Ovary (tissue), 9 donors: ENCODE data around the gene DERL3. TPM values are rescaled to one million over a fixed set of nuclear protein-coding genes. Genes with fewer than 3 reads are reported as not detected.

Experiments used
- DNase-seq, 5 donors: peaks; one replicate each; pipeline ENCODE4 v3.0.0-alpha.2; 2019 to 2020
- H3K27ac ChIP-seq, 2 donors: fragments of 200-600 bp; one replicate each; pipeline versions ENCODE4 v1.5.1 to v1.8.0; 2019 to 2022
- H3K27me3 ChIP-seq: fragments of 200-600 bp; one replicate; pipeline ENCODE4 v1.8.0; 2022
- H3K36me3 ChIP-seq: fragments of 200-600 bp; sonication (generic); one replicate; pipeline ENCODE4 v1.5.1; 2019
- H3K4me1 ChIP-seq: one replicate; pipeline ENCODE4 v1.8.1; 2013; ENCODE audit warnings: mild to moderate bottlenecking, moderate library complexity; ENCODE audit not compliant: insufficient read depth
- H3K4me3 ChIP-seq: fragments of 200-600 bp; sonication (generic); one replicate; pipeline ENCODE4 v1.5.1; 2017
- H3K9me3 ChIP-seq, 2 donors: fragments of 200-600 bp in 1 of 2; sonication (generic) in 1 of 2; one replicate each; pipeline versions ENCODE4 v1.5.1 to v1.8.1; 2013 to 2019; ENCODE audit warnings: mild to moderate bottlenecking in 1 of 2, moderate library complexity in 1 of 2
- CTCF ChIP-seq, 3 donors: fragments of 450-650 bp in 2 of 3; fragments of 200-600 bp in 1 of 3; IDR thresholded peaks; one replicate each; pipeline versions ENCODE4 v1.5.1 to v1.8.0; 2016 to 2022; ENCODE audit warnings: antibody characterized with exemption in 3 of 3, mild to moderate bottlenecking in 1 of 3
- EP300 ChIP-seq: sonication (generic); formaldehyde crosslinking; IDR thresholded peaks from one replicate; pipeline ENCODE4 v1.6.1; 2017; ENCODE audit warnings: antibody characterized with exemption
- POLR2A ChIP-seq: fragments of 450-650 bp; IDR thresholded peaks from one replicate; pipeline ENCODE4 v1.6.1; 2017; ENCODE audit warnings: antibody characterized with exemption, mild to moderate bottlenecking, moderate library complexity
- WGBS, 3 donors: extraction: QIAGEN DNeasy Blood & Tissue Kit in 1 of 3; methylation state at CpG; one replicate each; pipeline versions ENCODE4 v1.1.5 to v1.1.7; 2013 to 2017; 5-methylcytosine and 5-hydroxymethylcytosine counted together
- intact Hi-C, 4 donors: fragments of 100-400 bp; cut with DNase I; formaldehyde crosslinking; loops; one replicate each; pipeline versions ENCODE4 v1.11.0 to v1.15.1; 2022 to 2023
- polyA plus RNA-seq, 2 donors: library from polyadenylated mRNA; stranded (reverse); fragments of 200-250 nt in 1 of 2; fragments of 350-450 nt in 1 of 2; fragmentation: Illumina TruSeq in 1 of 2; extraction: RNeasy Lipid Tissue Mini Kit (QIAGEN cat#74804) in 1 of 2; gene quantifications; one replicate each; pipeline ENCODE4 v1.2.3, GENCODE V29; 2013 to 2014
- total RNA-seq, 7 donors: library from RNA; depleted of rRNA in 2 of 7; stranded (reverse); fragments of >200 nt in 2 of 7; fragmentation: NEBNext Ultra II Directional in 3 of 7; extraction: Animal tissue kit (Norgen Biotek cat#: 25700) in 3 of 7; gene quantifications; one replicate each; pipeline versions ENCODE4 v1.1.0 to v1.2.4, GENCODE V29; 2016 to 2023
- donor health status: DM: no; HTN: no; CAD: no; lungs with moderate emphysema.
- donor health status: DM: no; HTN: no; CAD: no.
- donor health status: Bipolar disorder and iron deficiency.
- donor health status: DM: yes; HTN: yes; CAD: no.
- donor health status: DM: no; HTN: no; CAD: no.
- donor health status: DM: yes; HTN: yes; CAD: no.

DERL3 gene
- total and polyA plus RNA-seq, 9 donors, result 0.45 to 3.9 (median 1.8) TPM

GRCh38 chr22:23847991-23848864 is 9.4 kb upstream of the DERL3 start:
- TF ChIP-seq POLR2A (no peak), CTCF (IDR thresholded peaks at IDR 0.05) (no peak), EP300 (no peak)
- no peak for DNase-seq
- WGBS, 3 donors, result 70 to 81% (median 73%) methylated on average over 24 of the region's 24 CpGs
- Histone ChIP-seq H3K4me1 (peaks cover 5% of the 10 kb centered on the region), H3K27me3 (no peaks in the 10 kb centered on the region), H3K9me3 (no peaks in the 10 kb centered on the region), H3K4me3 (no peak overlapping the region), H3K36me3 (no peaks in the 10 kb centered on the region), H3K27ac (no peak overlapping the region)
- intact Hi-C loops, result loop anchor here (5.0 to 10.0 kb wide), 3 partner anchors 81 to 313 kb away; partner anchors contain the start of gene CHCHD10 (in 4 of the 4)

GRCh38 chr22:23847310-23847920 is 8.6 kb upstream of the DERL3 start:
- TF ChIP-seq POLR2A (no peak), EP300 (no peak), CTCF (IDR thresholded peaks at IDR 0.05) (no peak)

DNA sequence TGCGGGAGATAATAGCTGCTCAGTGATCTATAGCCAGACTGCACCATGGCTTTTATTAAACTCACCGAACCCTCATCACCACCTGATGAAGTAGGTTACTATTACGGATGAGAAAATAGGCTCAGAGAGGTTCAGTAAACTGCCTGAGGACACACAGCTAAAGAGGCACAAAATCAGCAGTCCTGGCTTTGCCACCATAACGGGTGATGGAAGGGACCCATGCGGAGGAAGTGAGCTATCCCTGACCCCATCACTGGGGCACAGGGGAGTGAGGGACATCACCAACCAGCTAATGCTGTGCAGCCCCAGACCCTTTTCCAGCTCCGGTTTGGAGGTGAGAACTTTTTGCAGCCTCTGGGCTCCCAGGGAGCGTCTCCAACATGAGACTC is 7.3 kb upstream of the DERL3 start:
- Histone ChIP-seq H3K4me1 (peaks cover 5% of the 10 kb centered on the region), H3K27me3 (no peaks in the 10 kb centered on the region), H3K27ac (no peak overlapping the region), H3K9me3 (no peaks in the 10 kb centered on the region), H3K4me3 (no peak overlapping the region), H3K36me3 (no peaks in the 10 kb centered on the region)
- intact Hi-C loops, result loop anchor here (5.0 to 10.0 kb wide), 3 partner anchors 79 to 311 kb away; partner anchors contain the start of gene CHCHD10 (in 4 of the 4)
- DNase-seq, result no peak
- WGBS, 3 donors, result 69 to 77% (median 75%) methylated on average over 7 of the region's 7 CpGs
- TF ChIP-seq CTCF (IDR thresholded peaks at IDR 0.05), result no peak
- TF ChIP-seq EP300, result no peak

More at GRCh38 chr22:23847310-23847920, 8.6 kb upstream of the DERL3 start:
- intact Hi-C loops, result loop anchor here (5.0 to 10.0 kb wide), 3 partner anchors 80 to 313 kb away; partner anchors contain the start of gene CHCHD10 (in 4 of the 4)
- Histone ChIP-seq H3K9me3 (no peaks in the 10 kb centered on the region), H3K27me3 (no peaks in the 10 kb centered on the region), H3K4me3 (no peak overlapping the region), H3K4me1 (peaks cover 5% of the 10 kb centered on the region), H3K36me3 (no peaks in the 10 kb centered on the region), H3K27ac (no peak overlapping the region)
- DNase-seq, result no peak
- 70 to 80% (median 80%) methylated on average over 18 of the region's 18 CpGs for WGBS, 3 donors

DNA sequence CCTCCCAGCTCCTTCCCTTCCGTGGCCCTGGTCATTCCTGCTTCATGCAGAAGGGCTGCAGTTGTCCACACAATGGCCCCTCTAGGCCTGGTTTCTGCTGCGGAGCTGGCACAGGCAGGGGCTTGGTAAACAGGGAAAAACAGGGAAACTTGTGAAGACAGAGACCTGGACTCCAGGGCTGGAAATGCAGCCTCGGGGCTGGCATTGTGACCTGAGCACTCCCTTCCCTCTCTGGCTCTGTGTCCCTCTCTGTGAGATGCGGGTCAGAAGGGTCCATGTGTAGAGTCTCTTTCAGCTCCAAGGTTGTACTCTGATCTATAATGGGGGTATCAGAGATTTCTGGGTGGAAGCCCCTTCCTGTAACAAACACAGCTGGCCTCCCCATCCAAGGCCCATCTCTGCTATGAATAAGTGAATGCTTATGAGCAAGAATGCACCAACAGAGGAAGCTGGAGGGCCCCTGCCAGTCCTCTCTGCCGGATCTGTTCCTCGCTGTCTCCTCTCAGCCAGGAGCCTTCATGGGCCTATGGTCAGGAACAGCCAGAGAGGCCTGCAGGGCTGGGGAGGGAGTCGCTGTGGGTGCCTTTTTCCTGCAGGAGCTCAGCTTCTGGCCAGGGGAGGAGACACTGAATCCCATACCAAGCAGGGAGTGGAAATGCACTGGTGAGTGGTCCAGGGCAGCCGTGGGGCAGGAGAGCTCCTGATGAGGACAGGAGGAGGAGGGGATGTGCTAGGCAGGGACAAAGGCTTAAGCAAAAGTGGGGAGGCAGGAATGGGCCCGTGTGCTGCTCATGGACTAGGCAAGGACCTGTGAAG is 6.7 kb upstream of the DERL3 start:
- H3K4me3 ChIP-seq, result no peak overlapping the region
- no peaks in the 10 kb centered on the region for H3K9me3 ChIP-seq
- 67 to 77% (median 72%) methylated on average over 9 of the region's 9 CpGs for WGBS, 3 donors
- intact Hi-C loops, result loop anchor here (5.0 to 10.0 kb wide), 3 partner anchors 78 to 311 kb away; partner anchors contain the start of gene CHCHD10 (in 4 of the 4)
- no peaks in the 10 kb centered on the region for H3K36me3 ChIP-seq
- peaks cover 5% of the 10 kb centered on the region for H3K4me1 ChIP-seq
- H3K27me3 ChIP-seq, result no peaks in the 10 kb centered on the region
- no peak for TF ChIP-seq EP300
- TF ChIP-seq CTCF (IDR thresholded peaks at IDR 0.05), result no peak
- no peak for TF ChIP-seq POLR2A
- no peak for DNase-seq
- H3K27ac ChIP-seq, result no peak overlapping the region
